ENCODE results near the gene PKIB.

PKIB gene

DNA sequence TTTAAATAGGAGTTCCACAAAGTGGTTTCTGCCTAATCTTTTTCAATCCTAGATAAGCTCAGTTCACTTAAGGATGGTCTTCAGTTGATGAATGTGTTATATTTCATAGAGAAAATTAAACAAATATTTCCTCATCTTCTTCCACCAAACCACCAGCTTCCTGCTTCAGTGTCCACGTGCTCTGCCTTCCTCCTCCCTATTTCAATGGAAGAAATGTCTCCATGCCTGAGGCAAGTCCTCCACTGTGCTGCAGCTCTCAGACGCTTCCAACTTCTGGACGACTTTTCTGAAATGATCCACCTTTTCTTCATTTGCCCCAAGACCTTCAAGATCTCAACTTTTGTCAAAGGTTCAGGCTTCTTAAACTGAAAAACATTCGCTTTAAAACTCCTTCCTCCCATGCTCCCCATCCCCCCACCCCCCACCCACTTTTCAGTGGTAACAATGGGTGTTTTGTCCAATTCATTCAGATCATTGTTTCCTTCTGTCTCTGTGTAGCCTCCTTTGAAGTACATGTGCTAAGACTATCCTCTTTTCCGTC is 144.1 kb downstream of the PKIB start:
- Histone ChIP-seq H4K20me1 (ENCODE audit: insufficient read depth, low read length) (no peaks in the 10 kb centered on the region), H2AFZ (ENCODE audit: low read depth, low read length) (0 out of 2 replicates have a peak overlapping the region, but pooled peaks have one; percentile 10), H3K27ac (ENCODE audit: low read length) (no peak overlapping the region), H3K4me1 (ENCODE audit: insufficient read depth, low read length) (peaks cover 27% of the 10 kb centered on the region), H3K9ac (ENCODE audit: low read depth, low read length) (no peak overlapping the region), H3K79me2 (ENCODE audit: insufficient read depth, low read length) (no peaks in the 10 kb centered on the region), H3K27me3 (ENCODE audit: insufficient read depth, low read length, poor library complexity) (no peaks in the 10 kb centered on the region), H3K4me2 (ENCODE audit: insufficient read depth, low read length) (no peak overlapping the region), H3K36me3 (ENCODE audit: insufficient read depth, low read length) (no peaks in the 10 kb centered on the region), H3K9me3 (ENCODE audit: insufficient read depth, low read length, severe bottlenecking) (no peaks in the 10 kb centered on the region), H3K4me3 (ENCODE audit: low read depth in 1 of 2, low read length in 2 of 2) (no peak overlapping the region)
- DNase-seq (no peak), ATAC-seq (ENCODE audit: insufficient read depth, low read depth) (no peak)
- no peak for TF ChIP-seq EZH2 (IDR thresholded peaks at IDR 0.05; ENCODE audit: borderline replicate concordance, low read depth, low read length, severe bottlenecking)
- TF ChIP-seq CTCF (IDR thresholded peaks at IDR 0.05; ENCODE audit: borderline replicate concordance, extremely low read depth, low read length, poor library complexity, severe bottlenecking), result no peak

DNA sequence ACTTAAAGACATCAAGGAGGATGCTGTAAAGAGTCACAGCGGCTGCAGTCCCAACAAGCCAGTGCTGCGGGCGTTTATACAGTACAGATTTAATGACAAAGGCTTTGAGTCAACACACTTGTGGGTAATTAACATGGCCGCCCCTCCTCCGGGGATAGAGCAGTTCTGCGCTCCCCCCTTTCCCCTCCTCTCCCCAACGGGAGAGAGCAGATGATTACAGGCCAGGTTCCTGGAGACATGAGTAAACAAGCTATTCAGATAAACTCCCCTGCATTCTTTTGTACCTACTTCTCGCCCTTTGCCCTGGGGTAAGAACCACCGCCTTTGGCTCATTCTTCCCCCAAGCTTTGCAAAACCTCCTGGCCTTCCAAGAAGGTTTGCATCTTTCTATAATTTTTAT is 145.7 kb downstream of the PKIB start:
- no peak overlapping the region for H3K9ac ChIP-seq (ENCODE audit: low read depth, low read length)
- no peak overlapping the region for H3K4me2 ChIP-seq (ENCODE audit: insufficient read depth, low read length)
- H4K20me1 ChIP-seq (ENCODE audit: insufficient read depth, low read length), result no peaks in the 10 kb centered on the region
- ATAC-seq (ENCODE audit: insufficient read depth, low read depth) (no peak), DNase-seq (no peak)
- no peak overlapping the region for H2AFZ ChIP-seq (ENCODE audit: low read depth, low read length)
- H3K4me1 ChIP-seq (ENCODE audit: insufficient read depth, low read length), result peaks cover 18% of the 10 kb centered on the region
- no peaks in the 10 kb centered on the region for H3K27me3 ChIP-seq (ENCODE audit: insufficient read depth, low read length, poor library complexity)
- no peaks in the 10 kb centered on the region for H3K36me3 ChIP-seq (ENCODE audit: insufficient read depth, low read length)
- H3K79me2 ChIP-seq (ENCODE audit: insufficient read depth, low read length), result no peaks in the 10 kb centered on the region
- no peaks in the 10 kb centered on the region for H3K9me3 ChIP-seq (ENCODE audit: insufficient read depth, low read length, severe bottlenecking)
- TF ChIP-seq CTCF (IDR thresholded peaks at IDR 0.05; ENCODE audit: borderline replicate concordance, extremely low read depth, low read length, poor library complexity, severe bottlenecking), result no peak
- no peak overlapping the region for H3K4me3 ChIP-seq (ENCODE audit: low read depth in 1 of 2, low read length in 2 of 2)
- H3K27ac ChIP-seq (ENCODE audit: low read length), result no peak overlapping the region

GRCh38 chr6:122758927-122759334 is 148.7 kb downstream of the PKIB start:
- no peak overlapping the region for H3K4me3 ChIP-seq (ENCODE audit: low read depth in 1 of 2, low read length in 2 of 2)
- H3K4me1 ChIP-seq (ENCODE audit: insufficient read depth, low read length), result no peaks in the 10 kb centered on the region; the same call in 1 of the 2 replicates
- H3K27ac ChIP-seq (ENCODE audit: low read length), result no peak overlapping the region
- H3K4me2 ChIP-seq (ENCODE audit: insufficient read depth, low read length), result no peak overlapping the region
- no peaks in the 10 kb centered on the region for H3K79me2 ChIP-seq (ENCODE audit: insufficient read depth, low read length)
- H3K9me3 ChIP-seq (ENCODE audit: insufficient read depth, low read length, severe bottlenecking), result no peaks in the 10 kb centered on the region
- no peak for ATAC-seq (ENCODE audit: insufficient read depth, low read depth)
- TF ChIP-seq EZH2 (IDR thresholded peaks at IDR 0.05; ENCODE audit: borderline replicate concordance, low read depth, low read length, severe bottlenecking) (no peak), CTCF (IDR thresholded peaks at IDR 0.05; ENCODE audit: borderline replicate concordance, extremely low read depth, low read length, poor library complexity, severe bottlenecking) (no peak)
- no peaks in the 10 kb centered on the region for H3K36me3 ChIP-seq (ENCODE audit: insufficient read depth, low read length)
- H4K20me1 ChIP-seq (ENCODE audit: insufficient read depth, low read length), result no peaks in the 10 kb centered on the region
- H3K27me3 ChIP-seq (ENCODE audit: insufficient read depth, low read length, poor library complexity), result no peaks in the 10 kb centered on the region
- DNase-seq, result no peak
- no peak overlapping the region for H3K9ac ChIP-seq (ENCODE audit: low read depth, low read length)
- no peak overlapping the region for H2AFZ ChIP-seq (ENCODE audit: low read depth, low read length)

DNA sequence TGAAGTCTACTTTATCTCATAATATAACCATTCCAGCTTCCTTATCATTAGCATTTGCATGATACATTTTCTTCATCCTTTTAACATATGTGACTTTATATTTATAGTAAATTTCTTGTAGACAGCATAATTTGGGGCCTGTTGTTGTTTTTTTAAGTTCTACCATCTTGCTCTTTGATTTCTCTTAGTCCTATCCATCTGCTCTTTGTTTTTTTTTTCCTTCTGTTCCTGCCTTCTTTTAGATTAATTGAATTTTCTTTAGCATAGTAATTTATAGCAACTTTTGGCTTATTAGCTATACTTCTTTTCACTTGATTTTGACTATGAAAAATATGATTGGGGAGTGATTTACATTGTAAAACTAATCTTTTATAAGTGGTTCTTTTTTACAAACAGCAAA is 150.1 kb downstream of the PKIB start:
- H2AFZ ChIP-seq (ENCODE audit: low read depth, low read length), result no peak overlapping the region
- no peak overlapping the region for H3K4me2 ChIP-seq (ENCODE audit: insufficient read depth, low read length)
- H3K27me3 ChIP-seq (ENCODE audit: insufficient read depth, low read length, poor library complexity), result no peaks in the 10 kb centered on the region
- no peak overlapping the region for H3K27ac ChIP-seq (ENCODE audit: low read length)
- DNase-seq (no peak), ATAC-seq (ENCODE audit: insufficient read depth, low read depth) (no peak)
- TF ChIP-seq EZH2 (IDR thresholded peaks at IDR 0.05; ENCODE audit: borderline replicate concordance, low read depth, low read length, severe bottlenecking), result no peak
- TF ChIP-seq CTCF (IDR thresholded peaks at IDR 0.05; ENCODE audit: borderline replicate concordance, extremely low read depth, low read length, poor library complexity, severe bottlenecking), result no peak
- no peaks in the 10 kb centered on the region for H4K20me1 ChIP-seq (ENCODE audit: insufficient read depth, low read length)
- H3K36me3 ChIP-seq (ENCODE audit: insufficient read depth, low read length), result no peaks in the 10 kb centered on the region
- H3K4me3 ChIP-seq (ENCODE audit: low read depth in 1 of 2, low read length in 2 of 2), result no peak overlapping the region
- no peaks in the 10 kb centered on the region for H3K79me2 ChIP-seq (ENCODE audit: insufficient read depth, low read length)
- H3K9ac ChIP-seq (ENCODE audit: low read depth, low read length), result no peak overlapping the region
- no peaks in the 10 kb centered on the region for H3K4me1 ChIP-seq (ENCODE audit: insufficient read depth, low read length)
- no peaks in the 10 kb centered on the region for H3K9me3 ChIP-seq (ENCODE audit: insufficient read depth, low read length, severe bottlenecking)

Data from DND-41 (cell line).